Daoy (cell line): ENCODE data around the gene PTPRU. TPM values are rescaled to one million over a fixed set of nuclear protein-coding genes. Genes with fewer than 3 reads are reported as not detected.

ENCODE experiments used
- DNase-seq: peaks from one replicate; pipeline ENCODE4 v3.0.0-alpha.2; 2015; ENCODE audit warnings: low read depth
- total RNA-seq: library from RNA; depleted of rRNA; stranded (reverse); fragments of >200 nt; shearing (Covaris generic); gene quantifications from 2 replicates; pipeline ENCODE4 v1.2.3, GENCODE V29; 2014

The PTPRU gene
- total RNA-seq, 1 experiment from 2014 or later = 7.9 TPM

DNA sequence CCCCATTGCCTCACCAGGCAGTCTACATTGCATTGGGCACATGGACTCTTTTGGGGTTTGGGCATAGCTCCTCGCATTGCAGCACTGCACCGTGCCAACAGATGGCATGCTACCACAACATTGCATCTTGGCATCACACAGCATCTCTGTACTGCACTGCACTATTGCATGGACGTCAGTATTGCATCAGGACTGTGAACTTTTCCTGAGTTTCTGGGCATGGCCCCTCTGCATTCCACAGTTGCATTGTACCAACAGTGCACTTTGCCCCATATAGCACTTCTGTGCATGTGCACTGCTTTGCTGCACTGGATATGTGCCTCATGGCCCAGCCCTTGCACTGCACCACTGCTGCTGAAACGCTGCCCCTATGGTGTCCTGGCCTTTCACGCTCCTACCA is 9.6 kb downstream of the PTPRU start:
- peak; percentile 71 for DNase-seq

- no peak for DNase-seq
Measured at GRCh38 chr1:29247044-29247443, 10.7 kb downstream of the PTPRU start.

DNA sequence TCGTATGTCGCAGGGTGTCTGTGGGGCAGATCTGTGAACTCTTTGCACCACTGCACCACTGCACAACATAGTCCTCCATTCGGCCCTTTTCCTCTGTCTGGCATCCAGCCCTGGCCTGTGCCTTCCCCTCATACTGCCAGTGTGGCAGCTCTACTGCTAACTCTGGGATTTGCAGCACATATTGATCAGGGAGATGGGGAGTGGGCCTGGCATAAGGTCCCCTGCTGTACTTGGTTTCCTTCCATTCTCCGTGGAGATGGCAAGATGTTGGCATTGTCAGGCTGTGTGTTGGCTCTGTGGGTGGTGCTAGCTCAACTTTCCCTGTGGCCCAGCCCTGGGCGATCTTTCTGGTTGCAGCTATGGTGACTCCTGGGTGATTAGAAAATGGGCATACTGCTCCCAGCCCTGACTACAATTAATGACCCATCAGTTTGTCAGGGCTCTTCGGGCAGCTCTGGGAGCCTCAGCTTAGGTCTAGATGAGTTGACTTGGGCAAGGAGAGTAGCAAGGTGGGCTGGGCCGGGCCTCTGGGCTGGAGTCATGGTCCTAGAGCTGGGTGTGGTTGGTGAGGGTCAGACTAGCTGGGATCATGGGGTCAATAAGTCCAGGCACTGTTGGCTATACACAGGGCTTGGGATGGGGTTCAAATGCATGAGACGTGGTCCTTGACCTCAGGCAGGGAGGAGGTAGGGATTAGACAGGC is 11.4 kb downstream of the PTPRU start:
- no peak for DNase-seq

GRCh38 chr1:29248409-29248808 is 12.1 kb downstream of the PTPRU start:
- no peak for DNase-seq

GRCh38 chr1:29249170-29249691 is 12.9 kb downstream of the PTPRU start:
- peak; percentile 84 for DNase-seq

DNA sequence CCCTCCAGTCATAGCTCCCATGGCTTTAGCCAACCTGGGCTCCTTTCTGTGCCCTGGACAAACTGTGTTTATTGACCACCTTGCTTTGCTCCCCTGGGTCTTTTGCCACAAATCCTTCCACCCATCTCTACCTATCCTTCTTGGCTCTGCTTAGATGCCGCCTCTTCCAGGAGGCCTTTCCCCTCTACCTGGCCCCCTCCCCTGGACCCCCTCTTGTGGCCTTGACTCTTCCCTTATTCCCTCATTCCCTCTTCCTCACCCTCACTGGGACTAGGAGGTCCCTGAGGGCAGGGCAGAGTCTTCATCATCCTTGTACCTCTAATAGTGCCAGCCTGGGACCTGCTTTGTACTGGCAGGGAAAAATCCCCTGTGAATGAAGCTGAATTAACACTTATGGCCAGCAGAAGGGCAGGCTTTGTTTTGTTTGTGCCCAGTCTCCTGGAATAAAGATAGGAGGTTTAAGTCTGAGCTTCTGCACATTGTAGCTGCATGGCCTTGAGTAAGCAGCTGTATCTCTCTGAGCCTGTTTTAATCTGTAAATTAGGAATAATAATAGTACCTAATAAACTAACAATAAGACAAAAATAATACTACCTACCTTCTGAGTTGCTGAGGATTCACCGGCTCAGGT is 13.7 kb downstream of the PTPRU start:
- DNase-seq = no peak

DNA sequence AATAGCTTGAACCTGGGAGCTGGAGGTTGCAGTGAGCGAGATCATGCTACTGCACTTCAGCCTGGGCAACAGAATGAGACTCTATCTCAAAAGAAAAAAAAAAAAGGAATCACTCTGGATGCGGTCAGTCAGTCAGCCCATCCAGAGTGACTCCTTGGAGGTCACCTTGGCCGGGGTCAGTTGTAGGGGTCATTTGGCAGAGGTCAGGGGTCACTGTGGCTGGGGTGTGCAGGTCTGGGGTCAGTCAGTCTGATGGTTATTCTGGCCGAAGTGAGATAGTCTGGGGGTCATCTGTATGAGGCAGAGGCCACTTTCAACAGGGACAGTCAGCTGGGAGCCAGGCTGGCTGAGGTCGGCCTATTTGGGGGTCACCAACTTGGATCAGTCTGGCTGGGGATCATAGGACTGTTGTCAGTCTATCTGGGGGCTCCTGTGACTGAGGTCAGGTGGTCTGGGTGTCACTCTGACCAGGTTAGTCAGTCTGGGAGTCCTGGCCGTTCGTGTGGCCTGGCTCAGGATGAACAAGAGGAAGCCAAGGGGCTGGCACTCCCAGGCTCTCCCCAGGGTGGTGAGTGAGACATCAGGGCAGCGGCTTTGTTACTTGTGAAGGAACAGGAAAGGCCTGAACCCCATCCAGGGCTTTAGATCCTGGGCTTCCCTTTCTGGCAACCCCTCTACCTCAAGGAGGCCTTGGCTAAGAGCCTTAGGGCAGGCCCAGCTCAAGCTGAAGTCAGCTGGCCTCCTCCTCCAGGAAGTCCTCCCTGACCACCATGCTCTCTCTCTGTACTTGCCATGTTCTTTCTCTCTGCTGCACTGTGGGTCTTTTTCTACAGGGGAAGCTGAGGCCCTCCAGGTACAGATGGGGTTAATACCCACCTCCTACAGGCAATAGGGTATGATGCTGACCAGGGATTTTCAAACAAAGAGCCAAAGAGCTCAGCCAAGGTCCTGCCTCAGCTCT is 15.1 kb downstream of the PTPRU start:
- no peak for DNase-seq

DNA sequence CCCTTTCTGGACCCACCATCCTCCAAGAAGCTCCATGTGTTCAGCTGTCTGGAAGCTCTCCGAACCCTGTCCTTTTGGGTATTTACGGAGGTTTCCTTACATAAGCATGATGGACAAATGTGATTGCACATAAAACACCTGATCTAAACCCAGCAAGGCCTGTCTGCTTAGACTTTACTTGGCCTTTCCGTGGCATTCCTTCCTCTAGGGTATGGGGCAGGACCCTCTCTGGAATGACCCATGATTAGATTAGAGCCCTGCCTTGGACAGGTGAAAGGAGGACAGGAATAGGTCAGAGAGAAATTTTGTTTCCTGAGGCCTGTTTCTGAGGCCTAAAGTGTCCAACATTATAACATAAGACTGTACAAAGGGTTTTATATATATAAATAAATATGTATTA is 16.9 kb downstream of the PTPRU start:
- no peak for DNase-seq

- DNase-seq = no peak
Measured at GRCh38 chr1:29254346-29254745, 18.0 kb downstream of the PTPRU start.

- no peak for DNase-seq
Measured at GRCh38 chr1:29255134-29255666, 18.9 kb downstream of the PTPRU start.

GRCh38 chr1:29256394-29256793 is 20.1 kb downstream of the PTPRU start:
- DNase-seq = no peak

DNA sequence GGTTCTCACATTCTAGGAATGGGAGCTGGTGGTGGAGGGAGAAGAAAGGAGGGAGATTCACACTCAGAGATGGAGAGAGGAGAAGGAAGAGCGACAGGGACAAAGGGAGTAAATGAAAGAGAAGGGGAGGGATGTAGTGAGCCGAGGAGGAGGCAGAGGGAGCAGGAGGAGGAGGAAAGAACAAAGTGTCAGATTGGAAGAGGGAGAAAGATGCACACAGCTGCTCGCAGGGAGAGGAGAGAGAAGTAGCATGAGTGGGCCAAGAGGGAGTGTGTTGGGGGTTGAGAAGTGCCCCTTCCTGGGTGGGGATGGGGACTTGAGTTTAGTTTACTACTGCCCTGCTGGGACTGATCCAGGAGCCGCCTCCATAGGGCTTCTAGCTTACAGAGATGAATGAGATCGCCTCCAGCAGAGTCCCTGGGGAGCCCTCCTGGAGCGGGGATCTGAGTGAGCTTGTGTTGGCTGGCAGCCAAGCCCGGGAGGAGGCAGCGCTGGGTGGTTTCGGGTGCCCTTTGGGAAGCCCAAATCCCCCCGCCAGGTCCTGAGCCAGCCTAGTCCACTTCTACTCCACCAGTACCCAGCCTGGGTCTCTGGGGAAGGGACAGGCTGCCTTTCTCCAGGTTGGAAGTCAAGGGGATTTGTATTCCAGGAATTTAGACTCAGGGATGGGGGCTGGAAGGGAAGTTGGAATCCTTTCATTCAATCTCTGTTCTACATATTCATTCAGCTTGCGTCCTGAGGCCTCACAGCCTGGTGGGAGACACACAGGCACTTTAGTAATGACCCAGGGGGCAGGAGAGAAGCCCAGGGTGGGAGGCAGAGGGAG is 20.9 kb downstream of the PTPRU start:
- DNase-seq = peak; percentile 86

DNA sequence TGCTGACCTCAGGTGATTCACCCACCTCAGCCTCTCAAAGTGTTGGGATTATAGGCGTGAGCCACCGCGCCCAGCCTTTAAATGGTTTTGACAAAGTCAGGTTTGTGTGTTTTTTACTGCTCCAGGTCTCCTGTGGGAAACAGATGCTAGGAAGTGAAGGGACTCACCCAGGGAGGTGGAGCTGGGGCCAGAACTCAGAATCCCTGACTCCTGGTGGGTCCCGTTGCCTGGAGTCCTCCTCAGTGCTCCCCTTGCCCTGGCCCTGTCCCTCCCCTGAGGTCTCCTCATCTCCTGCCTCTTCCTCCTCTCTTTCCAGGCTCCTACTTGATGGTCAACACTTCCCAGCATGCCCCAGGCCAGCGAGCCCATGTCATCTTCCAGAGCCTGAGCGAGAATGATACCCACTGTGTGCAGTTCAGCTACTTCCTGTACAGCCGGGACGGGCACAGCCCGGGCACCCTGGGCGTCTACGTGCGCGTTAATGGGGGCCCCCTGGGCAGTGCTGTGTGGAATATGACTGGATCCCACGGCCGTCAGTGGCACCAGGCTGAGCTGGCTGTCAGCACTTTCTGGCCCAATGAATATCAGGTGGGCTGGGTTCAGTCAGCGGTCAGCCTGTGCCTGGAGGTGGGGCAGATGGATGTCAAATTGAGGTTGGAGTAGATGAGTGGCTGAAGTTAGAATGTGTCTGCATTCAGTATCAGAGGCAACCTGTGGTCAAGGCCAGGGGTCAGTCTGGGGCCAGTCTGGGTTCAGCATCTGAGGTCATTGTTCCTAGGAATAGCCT is 22.1 kb downstream of the PTPRU start:
- DNase-seq = no peak

GRCh38 chr1:29258976-29259801 is 22.9 kb downstream of the PTPRU start:
- no peak for DNase-seq

- DNase-seq = peak; percentile 39
Measured at GRCh38 chr1:29259802-29260441, 23.6 kb downstream of the PTPRU start.

DNA sequence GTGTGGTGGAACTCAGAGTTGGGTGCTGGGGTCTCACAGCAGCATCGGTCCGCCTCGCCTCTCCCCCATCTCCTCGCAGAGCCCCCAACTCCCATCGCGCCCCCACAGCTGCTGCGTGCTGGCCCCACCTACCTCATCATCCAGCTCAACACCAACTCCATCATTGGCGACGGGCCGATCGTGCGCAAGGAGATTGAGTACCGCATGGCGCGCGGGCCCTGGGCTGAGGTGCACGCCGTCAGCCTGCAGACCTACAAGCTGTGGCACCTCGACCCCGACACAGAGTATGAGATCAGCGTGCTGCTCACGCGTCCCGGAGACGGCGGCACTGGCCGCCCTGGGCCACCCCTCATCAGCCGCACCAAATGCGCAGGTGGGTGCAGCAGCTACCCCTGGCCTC is 24.2 kb downstream of the PTPRU start:
- DNase-seq = no peak

GRCh38 chr1:29264773-29265389 is 28.6 kb downstream of the PTPRU start:
- DNase-seq = no peak

DNA sequence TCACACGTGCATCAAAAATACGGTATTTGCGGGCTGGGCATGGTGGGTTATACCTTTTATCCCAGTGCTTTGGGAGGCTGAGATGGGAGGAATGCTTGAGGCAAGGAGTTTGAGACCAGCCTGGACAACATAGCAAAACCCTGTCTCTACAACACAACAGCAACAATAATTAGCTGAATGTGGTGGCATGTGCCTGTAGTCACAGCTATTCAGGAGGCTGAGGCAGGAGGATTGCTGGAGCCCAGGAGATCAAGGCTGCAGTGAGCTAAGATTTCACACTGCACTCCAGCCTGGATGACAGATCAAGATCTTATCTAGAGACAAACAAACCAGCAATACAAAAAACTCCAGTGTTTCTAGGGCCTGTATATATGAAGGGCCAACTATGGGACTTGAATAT is 30.6 kb downstream of the PTPRU start:
- DNase-seq = no peak
